T-helper 1 cell treated with Interleukin-12 subunit alpha and Interleukin-12 subunit beta and Interleukin-4 antibody, amounts not matched to agents 30 μg/mL and 1 μg/mL, for 36 hours (primary cell): ENCODE measurements around the gene ACSS3.

Experiments
- H3K27ac Mint-ChIP-seq: one replicate; pipeline ENCODE4 v1.8.0; 2021; ENCODE audit warnings: mild to moderate bottlenecking, mixed read lengths
- H3K27me3 Mint-ChIP-seq: one replicate; pipeline ENCODE4 v1.8.0; 2021; ENCODE audit warnings: low read depth, mixed read lengths
- H3K36me3 Mint-ChIP-seq: one replicate; pipeline ENCODE4 v1.8.0; 2021; ENCODE audit warnings: low read depth, mixed read lengths
- H3K4me1 Mint-ChIP-seq: one replicate; pipeline ENCODE4 v1.8.0; 2021; ENCODE audit warnings: low read depth, mixed read lengths
- H3K4me3 Mint-ChIP-seq: one replicate; pipeline ENCODE4 v1.8.0; 2021; ENCODE audit warnings: mild to moderate bottlenecking, moderate library complexity, mixed read lengths
- H3K9me3 Mint-ChIP-seq: one replicate; pipeline ENCODE4 v1.8.0; 2021; ENCODE audit warnings: mixed read lengths

The ACSS3 gene

DNA sequence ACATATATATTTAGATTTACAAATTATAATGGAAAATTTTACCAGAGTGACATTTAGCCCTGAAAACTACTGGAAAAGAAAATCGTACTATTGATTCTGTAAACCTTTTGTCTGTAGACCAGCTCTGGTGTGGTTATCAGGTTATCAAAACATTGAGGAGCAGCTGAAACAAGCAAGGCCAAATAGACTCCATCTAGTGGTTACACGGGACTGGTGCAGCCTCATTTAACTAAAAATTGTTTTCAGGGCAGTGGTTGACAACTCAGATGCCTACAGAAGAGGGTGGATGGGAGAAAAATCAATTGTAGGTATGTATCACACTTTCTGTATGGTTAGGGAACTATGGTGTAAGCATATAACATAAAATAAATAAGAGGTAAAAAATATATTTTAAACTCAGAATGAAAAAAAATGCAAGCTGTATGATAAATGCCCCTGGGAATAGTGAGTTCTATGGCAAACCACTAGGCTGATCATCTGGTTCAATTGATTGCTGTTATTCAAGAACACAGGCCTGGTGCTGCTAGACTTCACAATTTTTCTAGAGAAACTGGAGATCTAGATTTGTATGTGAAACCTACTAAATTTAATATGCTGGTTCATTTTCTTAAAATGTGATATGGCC, 51.2 kb downstream of the ACSS3 start:
- Mint-ChIP-seq H3K4me3 (no peak overlapping the region), H3K27ac (no peak overlapping the region), H3K36me3 (no peaks in the 10 kb centered on the region), H3K9me3 (peaks cover 4% of the 10 kb centered on the region), H3K27me3 (no peaks in the 10 kb centered on the region), H3K4me1 (no peaks in the 10 kb centered on the region)

DNA sequence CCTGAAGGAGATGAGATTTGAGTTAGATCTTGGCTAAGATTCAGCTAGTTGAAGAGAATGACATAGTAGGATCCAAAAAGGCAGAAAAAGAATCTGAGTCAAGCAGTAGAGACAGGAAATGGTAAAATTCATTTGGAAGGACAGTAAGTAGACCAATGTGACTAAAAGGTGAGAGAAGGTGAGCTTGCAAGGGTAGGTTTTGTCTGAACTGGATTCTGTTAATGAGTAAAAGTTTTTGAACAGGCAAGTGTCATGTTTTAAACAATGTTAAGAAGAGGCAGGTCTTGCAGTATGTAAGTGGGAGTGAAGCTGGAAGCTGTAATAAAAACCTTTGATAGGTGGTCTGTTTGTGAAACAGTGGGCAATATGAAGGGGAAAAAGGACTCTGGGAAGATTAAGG, 58.6 kb downstream of the ACSS3 start:
- Mint-ChIP-seq H3K9me3 (no peaks in the 10 kb centered on the region), H3K27me3 (no peaks in the 10 kb centered on the region), H3K27ac (no peak overlapping the region), H3K4me1 (no peaks in the 10 kb centered on the region), H3K4me3 (no peak overlapping the region), H3K36me3 (no peaks in the 10 kb centered on the region)

DNA sequence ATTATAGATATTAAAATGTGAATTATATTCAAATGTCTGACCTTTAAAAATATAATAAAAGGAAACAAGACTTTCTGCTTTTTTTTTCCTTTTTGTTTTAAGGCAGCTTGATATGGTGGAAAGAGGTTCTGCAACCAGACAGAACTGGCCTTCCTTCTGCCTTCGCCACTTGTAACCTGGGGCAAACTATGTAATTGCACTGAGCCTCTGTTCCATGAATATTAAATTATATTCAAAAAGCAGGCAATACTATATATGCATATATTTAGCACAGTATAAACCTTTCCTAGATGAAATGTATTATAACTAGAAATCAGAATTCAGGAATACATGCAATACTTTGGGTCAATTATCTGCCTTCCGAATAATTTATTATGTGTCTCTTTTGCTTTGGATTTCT, 59.9 kb downstream of the ACSS3 start:
- no peaks in the 10 kb centered on the region for H3K27me3 Mint-ChIP-seq

DNA sequence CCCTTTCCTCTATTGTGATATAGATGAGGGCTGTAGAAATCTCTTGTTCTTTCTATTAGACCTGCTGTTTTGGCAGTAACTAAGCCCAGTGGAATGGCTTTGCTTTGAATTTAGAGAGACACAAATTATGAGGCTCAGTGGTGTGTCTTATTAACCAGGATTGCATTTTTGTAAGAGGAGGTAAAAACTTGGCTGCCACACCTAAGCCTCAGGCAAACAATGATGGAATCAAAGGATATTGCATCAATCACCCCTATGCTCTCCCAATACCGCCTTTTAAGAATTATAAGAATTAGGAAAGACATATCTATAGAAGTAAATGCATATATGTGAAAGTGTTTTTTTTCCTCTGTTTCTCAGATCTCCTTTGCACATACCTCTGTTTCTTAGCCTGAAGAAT, 63.3 kb downstream of the ACSS3 start:
- no peaks in the 10 kb centered on the region for H3K27me3 Mint-ChIP-seq
- H3K4me3 Mint-ChIP-seq: no peak overlapping the region
- no peaks in the 10 kb centered on the region for H3K36me3 Mint-ChIP-seq
- no peak overlapping the region for H3K27ac Mint-ChIP-seq
- no peaks in the 10 kb centered on the region for H3K4me1 Mint-ChIP-seq
- no peaks in the 10 kb centered on the region for H3K9me3 Mint-ChIP-seq

More for the DNA sequence above, 59.9 kb downstream of the ACSS3 start:
- H3K36me3 Mint-ChIP-seq: no peaks in the 10 kb centered on the region
- H3K4me3 Mint-ChIP-seq: no peak overlapping the region
- no peak overlapping the region for H3K27ac Mint-ChIP-seq
- no peaks in the 10 kb centered on the region for H3K9me3 Mint-ChIP-seq
- H3K4me1 Mint-ChIP-seq: no peaks in the 10 kb centered on the region

DNA sequence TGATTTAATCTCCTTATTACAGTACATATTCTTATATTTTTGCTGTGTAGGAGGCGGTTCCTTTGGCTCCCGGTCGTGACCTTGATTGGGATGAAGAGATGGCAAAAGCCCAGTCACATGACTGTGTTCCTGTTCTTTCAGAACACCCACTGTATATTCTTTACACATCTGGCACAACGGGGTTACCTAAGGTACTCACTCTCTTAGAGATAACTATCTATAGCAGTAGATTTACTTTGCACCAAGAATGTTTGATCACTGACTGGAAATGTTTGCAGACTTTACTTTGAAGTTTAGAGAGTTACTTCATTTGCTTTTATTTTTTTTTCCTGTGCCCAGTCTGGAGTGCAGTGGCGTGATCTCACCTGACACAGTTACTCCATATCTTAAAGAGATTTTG, 65.2 kb downstream of the ACSS3 start:
- no peaks in the 10 kb centered on the region for H3K36me3 Mint-ChIP-seq
- no peak overlapping the region for H3K27ac Mint-ChIP-seq
- H3K27me3 Mint-ChIP-seq: no peaks in the 10 kb centered on the region
- H3K9me3 Mint-ChIP-seq: no peaks in the 10 kb centered on the region
- H3K4me1 Mint-ChIP-seq: no peaks in the 10 kb centered on the region
- H3K4me3 Mint-ChIP-seq: no peak overlapping the region

DNA sequence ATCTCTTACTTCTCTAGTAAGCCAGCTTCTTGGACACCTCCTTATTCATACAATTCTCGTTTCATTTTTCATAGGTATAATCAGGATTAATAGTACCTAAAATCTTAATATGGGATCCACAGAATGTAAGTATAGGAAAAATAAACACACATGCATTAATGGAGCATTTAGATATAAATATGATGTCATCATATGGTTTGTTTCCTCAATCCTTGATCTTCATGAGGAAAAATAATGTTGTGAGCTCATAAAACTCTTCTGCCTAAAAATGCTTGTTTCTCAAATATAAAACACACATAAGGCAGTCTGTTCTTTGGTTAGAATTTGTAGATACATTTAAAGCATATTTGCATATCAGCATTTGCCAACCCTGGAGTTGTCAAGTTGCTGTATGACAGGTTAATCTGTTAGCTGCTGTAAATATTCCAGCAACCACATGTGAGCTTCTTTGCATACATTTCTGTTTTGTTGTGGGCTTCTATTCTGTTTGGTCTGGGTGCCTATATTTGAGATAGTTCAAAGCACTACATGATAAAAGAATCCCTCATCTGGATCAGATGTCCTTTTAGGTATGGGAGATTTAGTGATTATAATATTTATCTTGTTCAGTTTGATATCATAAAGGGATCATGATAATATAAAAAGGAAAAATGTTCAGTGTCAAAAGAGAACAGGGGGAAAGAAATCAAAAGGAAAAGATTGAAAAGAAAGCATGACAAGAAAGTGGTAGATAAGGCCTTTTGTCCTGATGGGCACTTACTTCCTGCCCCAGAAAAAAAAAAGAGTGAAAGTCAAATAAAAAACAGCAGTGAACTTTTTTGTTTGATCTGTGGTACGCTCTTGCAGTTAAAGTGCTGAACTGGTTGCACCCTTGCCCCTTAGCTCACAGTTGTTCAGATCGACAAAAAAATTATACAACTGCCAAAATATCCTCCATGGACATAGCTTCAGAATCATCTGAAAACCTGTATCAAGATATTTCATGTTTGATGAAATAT, 68.6 kb downstream of the ACSS3 start:
- Mint-ChIP-seq H3K4me3 (no peak overlapping the region), H3K4me1 (no peaks in the 10 kb centered on the region), H3K9me3 (no peaks in the 10 kb centered on the region), H3K27ac (no peak overlapping the region), H3K27me3 (no peaks in the 10 kb centered on the region), H3K36me3 (no peaks in the 10 kb centered on the region)

DNA sequence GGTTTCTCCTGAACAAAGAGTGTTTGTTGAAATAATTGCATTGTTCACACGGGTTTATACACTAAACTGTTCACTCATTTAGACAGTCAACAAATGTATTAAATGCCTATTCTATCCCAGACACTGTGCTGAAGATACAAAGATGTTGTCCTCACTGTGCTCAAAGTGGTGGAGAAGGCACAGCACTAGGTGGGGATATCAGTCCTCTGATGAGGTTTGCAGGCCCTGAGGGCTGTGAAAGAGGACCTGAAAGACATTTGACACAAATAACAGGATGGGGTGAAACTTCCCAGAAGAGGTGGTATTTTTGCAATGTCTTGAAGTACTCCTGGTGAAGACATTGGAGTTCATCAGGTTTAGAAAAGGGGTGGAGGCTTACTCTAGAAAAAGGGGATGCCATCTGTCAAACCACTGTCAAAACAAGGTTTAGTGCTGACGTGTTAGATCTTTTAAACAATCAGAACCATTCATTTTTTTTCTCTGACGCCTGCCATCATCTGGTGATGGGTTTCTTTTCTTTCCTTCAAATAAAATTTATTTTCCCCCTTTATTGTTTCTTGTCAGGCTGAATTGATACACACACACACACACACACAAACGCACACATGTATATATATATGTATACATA, 69.5 kb downstream of the ACSS3 start:
- Mint-ChIP-seq H3K36me3 (no peaks in the 10 kb centered on the region), H3K27ac (no peak overlapping the region), H3K9me3 (no peaks in the 10 kb centered on the region)

DNA sequence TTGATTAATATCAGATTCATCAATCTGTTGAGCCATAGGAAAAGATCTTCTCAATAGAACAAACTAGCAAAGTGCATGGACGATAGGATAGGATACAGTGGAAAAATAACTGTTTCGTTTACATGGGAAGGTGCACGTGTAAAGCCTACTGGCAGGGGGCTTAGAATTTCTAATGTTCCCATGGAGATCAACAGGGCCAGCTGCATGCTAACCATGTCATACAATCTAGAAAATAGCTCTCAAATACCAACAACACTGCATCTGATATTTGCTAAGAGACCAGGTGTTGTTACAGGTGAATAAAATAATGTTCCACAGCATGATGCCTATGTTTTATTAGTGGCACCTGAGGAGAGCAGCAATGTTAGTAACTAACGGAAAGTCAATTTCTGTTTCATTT, 72.5 kb downstream of the ACSS3 start:
- Mint-ChIP-seq H3K36me3 (no peaks in the 10 kb centered on the region), H3K4me3 (no peak overlapping the region), H3K27me3 (no peaks in the 10 kb centered on the region), H3K9me3 (no peaks in the 10 kb centered on the region), H3K27ac (no peak overlapping the region), H3K4me1 (no peaks in the 10 kb centered on the region)

More for the DNA sequence above, 69.5 kb downstream of the ACSS3 start:
- no peaks in the 10 kb centered on the region for H3K4me1 Mint-ChIP-seq
- no peaks in the 10 kb centered on the region for H3K27me3 Mint-ChIP-seq
- H3K4me3 Mint-ChIP-seq: no peak overlapping the region

DNA sequence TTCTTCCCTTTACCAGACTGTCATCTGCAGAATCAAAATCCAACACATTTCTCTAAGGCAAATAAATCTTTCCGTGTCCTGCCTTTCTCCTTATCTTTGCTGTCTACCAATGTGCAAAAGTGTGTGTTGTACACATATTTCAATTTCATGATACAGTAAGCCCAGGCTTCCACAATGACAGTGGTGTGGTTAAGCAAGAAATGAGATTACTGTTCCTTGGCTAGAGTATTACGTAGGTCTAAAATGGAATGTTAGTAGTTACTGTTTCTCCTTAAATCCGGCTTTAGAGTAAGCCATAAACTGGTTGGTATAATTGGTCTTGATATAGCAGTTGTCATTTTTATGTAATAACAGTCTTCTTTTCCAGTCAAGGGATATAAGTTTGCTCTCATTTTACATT, 82.0 kb downstream of the ACSS3 start:
- no peak overlapping the region for H3K27ac Mint-ChIP-seq
- H3K4me3 Mint-ChIP-seq: no peak overlapping the region
- H3K9me3 Mint-ChIP-seq: no peaks in the 10 kb centered on the region
- H3K27me3 Mint-ChIP-seq: no peaks in the 10 kb centered on the region
- no peaks in the 10 kb centered on the region for H3K4me1 Mint-ChIP-seq
- no peaks in the 10 kb centered on the region for H3K36me3 Mint-ChIP-seq

DNA sequence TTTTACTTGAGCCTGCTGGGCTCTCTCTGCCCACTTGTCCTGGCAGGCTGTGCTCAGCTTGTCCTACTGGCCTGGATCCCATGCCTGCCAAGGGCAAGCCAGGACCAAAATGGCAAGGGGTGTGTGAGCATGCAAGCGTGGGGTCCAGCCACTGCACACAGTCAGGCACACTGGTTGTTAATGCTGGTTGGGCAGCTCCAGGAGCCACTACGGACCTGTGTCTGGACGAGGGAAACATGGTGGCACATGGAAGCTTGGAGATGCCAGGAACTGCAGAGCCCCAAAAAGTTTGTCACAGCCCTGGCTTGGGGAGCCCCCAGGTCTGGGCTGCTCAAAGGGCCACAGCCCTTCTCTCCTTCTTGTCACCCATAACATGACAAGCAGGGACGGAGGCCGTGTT, 83.8 kb downstream of the ACSS3 start:
- H3K9me3 Mint-ChIP-seq: no peaks in the 10 kb centered on the region
- H3K27me3 Mint-ChIP-seq: no peaks in the 10 kb centered on the region
- no peak overlapping the region for H3K27ac Mint-ChIP-seq
- no peaks in the 10 kb centered on the region for H3K36me3 Mint-ChIP-seq
- no peak overlapping the region for H3K4me3 Mint-ChIP-seq
- H3K4me1 Mint-ChIP-seq: no peaks in the 10 kb centered on the region

DNA sequence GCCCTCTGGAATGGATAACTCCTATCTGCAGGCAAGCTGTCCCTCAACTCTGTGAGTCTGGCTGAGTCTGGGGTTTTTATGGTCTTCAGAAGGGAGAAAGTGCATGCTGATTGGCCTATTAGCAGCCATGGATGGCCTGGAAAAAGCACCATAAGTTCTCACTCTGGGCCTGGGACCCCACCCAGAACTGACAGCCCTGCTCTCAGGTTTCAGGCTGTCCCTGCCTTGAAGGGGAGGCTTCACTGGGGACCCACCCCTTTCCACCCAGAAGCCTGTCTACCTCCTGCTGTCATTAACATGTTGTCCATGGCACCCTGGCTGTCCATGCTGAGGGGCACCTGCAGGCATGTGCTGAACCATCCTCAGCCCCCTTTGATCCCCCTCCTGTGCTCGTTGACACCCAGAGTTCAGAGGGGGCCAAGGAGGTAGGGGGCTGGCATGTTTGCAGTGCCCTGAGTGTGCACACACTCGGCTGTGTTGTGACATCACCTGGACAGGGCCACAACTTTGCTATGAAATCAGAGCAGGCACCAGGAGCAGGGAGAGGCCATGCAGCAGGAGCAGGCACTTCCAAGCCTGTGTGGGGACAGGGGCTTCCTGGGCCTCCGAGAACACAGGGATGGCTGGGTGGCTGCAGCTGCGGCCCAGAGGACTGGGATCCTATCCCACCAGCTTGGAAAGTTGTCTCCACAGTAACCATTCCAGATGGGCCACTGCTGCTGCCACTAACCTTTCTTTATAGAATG, 84.7 kb downstream of the ACSS3 start:
- H3K9me3 Mint-ChIP-seq: no peaks in the 10 kb centered on the region
- no peaks in the 10 kb centered on the region for H3K4me1 Mint-ChIP-seq
- no peak overlapping the region for H3K4me3 Mint-ChIP-seq
- no peaks in the 10 kb centered on the region for H3K36me3 Mint-ChIP-seq
- no peak overlapping the region for H3K27ac Mint-ChIP-seq
- H3K27me3 Mint-ChIP-seq: no peaks in the 10 kb centered on the region

DNA sequence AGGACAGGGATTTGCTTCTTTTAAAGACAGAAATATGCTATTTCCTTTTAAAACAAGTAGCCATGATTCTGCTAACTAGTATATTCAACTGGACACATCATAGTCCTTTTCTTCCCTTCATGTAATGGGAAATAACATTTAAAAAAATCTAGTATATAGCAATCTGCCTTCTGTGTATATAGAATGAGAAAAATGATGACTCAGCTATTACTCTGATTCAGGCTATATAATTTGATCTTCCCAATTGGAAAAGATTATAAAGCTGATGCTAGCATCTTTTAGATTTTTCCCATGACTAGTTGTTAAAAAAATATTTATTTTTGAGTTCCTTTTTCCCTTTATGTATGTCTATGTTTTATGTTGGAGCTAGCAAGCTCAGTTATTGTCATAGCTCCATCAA, 86.9 kb downstream of the ACSS3 start:
- Mint-ChIP-seq H3K27me3 (no peaks in the 10 kb centered on the region), H3K4me3 (no peak overlapping the region), H3K9me3 (no peaks in the 10 kb centered on the region)

DNA sequence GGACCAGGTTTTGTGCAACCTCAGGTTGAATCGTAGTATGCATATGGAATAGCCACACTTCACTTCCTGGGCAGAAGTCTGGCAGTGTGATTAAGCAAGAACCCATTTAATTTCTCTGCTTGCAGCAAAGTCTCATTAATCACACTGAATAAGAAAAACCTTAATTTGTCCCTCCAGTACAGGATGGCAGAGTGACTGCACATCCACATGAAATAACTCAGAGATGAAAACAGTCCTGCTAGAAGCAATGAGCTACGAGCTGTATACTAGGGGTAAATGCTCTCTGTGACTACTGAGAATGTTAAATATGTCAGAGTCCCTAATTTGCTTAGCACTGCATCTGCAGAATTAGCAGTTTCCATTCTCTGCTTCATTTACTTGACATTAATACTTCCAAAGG, 88.9 kb downstream of the ACSS3 start:
- Mint-ChIP-seq H3K27ac (no peak overlapping the region), H3K27me3 (no peaks in the 10 kb centered on the region), H3K9me3 (no peaks in the 10 kb centered on the region), H3K4me3 (no peak overlapping the region), H3K4me1 (no peaks in the 10 kb centered on the region), H3K36me3 (no peaks in the 10 kb centered on the region)

More for the DNA sequence above, 86.9 kb downstream of the ACSS3 start:
- Mint-ChIP-seq H3K4me1 (no peaks in the 10 kb centered on the region), H3K36me3 (no peaks in the 10 kb centered on the region), H3K27ac (no peak overlapping the region)

DNA sequence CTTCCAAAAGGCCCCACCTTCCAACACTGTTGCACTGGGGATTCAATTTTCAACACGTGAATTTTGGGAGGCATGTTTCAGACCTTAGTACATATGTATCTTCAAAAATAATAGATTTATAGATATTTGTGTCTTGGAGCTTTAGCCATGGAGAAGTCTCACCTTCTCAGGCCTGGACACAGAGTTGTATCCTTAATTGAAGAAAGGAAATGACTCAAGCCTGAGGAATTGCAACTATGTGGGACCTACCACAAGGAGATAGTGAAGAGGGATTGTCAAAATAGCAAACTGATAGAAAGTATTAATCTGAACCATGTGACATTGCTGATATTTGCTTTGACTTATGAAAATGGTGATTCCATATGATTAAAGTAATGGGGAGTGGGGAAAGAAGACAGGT, 89.8 kb downstream of the ACSS3 start:
- Mint-ChIP-seq H3K4me1 (no peaks in the 10 kb centered on the region), H3K9me3 (no peaks in the 10 kb centered on the region), H3K27me3 (no peaks in the 10 kb centered on the region), H3K27ac (no peak overlapping the region), H3K36me3 (no peaks in the 10 kb centered on the region), H3K4me3 (no peak overlapping the region)
